Midbrain (tissue), 1 donor: ENCODE results near the gene SRSF7.
"Not testable (repeated sequence)": the region's sequence is repeated elsewhere in the genome, so short reads cannot be mapped to it uniquely, and the experiment has no call there.

ENCODE experiments used
- DNase-seq: peaks from one replicate; lab custom pipeline; 2025; lab: John Stamatoyannopoulos, UW

The SRSF7 gene

DNA sequence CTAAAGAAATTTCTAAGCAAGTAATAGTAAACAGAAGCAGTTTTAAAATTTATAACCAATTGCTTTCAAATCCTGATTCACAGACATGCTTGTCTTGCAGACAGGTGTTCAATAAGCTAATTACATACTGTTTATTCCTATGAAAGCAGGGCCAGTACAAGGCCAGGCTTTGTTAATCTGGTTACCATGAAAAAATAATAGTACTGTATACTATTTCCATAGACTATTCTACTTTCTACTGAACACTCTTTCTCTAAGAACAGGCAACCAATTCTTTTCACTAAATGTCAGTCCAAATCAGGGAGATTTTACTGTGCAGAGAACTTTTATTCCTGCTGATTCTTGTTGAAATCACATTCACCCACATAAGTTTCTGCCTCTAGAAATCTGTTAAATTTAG, 2.9 kb upstream of the SRSF7 start:
- DNase-seq, result no peak

DNA sequence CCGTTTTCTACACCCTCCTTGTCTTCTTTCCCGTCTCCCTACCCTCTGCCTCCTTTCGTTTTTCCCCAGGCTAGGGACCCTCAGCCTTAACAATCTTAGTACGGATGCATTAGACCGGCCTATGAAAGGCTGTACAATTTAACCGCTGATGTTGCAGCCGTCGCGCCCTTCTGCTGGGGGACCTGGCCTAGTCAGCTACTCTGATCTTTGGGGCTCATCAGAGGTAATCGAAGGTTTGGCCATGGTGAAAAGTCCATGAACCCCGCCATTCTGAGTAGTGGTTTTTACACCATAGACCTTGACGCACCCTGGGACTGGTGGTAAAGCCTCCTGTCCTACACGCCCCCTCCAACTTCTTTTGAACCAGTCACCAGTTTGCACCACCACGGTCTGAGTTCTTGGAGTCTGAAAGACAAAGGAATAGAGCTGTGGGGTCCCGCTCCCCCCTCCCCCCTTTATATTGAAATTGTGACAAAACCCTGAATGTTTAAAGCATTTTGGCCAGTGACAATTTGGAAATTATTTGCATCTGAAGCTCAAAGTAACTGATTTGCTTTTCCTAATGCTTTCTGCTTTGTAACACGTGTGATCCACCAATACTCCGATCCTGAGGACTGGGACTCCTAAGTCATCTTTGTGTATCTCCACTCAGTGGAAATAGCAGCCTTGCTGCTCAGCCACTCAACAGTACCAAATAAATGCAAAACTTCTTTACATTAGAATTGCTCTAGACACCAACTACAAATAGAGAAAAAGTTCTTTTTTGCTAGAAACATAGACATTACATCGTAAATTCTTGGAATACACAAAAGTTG, 642 bp upstream of the SRSF7 start:
- DNase-seq, result no peak

DNA sequence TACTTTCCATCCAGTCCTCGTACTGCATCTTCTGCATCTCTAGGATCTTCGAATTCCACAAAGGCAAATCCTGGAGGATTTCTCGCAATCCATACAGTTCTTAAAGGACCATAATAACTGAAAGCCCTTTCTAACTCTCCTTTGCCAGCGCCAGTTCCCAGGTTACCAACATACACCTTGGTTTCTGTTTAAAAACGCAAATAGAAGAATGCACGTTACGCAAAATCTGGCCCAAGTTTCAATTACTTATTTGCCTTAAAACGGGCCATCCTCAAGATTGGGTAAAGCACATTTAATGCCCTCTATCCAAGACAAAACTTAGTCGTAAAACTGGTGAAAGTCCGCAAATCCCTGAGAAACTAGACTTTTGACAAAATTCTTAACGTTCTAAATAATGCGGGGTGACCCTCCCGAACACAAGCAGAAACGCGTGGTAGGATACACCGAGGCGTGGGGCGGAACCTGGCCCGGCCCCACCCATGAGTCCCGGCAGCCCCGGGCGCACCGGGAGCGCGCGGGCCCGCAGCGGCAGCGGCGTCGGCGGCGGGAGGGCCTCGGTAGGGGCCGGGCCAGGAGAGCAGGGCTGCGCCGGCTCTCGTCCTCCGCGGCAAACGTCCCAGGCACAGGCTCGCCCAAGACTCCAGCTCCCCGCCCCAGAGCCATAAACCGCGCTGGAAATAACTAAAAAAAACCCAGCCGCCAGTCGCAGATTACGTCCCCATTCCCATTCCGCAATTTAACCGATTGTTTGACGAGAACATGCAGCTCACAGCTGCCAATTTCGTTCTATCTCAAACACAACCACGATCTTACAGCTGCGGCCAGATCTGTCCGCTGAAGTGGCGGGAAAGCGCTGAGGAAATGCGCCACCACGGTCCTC, 910 bp downstream of the SRSF7 start:
- DNase-seq, result peak; percentile 72

DNA sequence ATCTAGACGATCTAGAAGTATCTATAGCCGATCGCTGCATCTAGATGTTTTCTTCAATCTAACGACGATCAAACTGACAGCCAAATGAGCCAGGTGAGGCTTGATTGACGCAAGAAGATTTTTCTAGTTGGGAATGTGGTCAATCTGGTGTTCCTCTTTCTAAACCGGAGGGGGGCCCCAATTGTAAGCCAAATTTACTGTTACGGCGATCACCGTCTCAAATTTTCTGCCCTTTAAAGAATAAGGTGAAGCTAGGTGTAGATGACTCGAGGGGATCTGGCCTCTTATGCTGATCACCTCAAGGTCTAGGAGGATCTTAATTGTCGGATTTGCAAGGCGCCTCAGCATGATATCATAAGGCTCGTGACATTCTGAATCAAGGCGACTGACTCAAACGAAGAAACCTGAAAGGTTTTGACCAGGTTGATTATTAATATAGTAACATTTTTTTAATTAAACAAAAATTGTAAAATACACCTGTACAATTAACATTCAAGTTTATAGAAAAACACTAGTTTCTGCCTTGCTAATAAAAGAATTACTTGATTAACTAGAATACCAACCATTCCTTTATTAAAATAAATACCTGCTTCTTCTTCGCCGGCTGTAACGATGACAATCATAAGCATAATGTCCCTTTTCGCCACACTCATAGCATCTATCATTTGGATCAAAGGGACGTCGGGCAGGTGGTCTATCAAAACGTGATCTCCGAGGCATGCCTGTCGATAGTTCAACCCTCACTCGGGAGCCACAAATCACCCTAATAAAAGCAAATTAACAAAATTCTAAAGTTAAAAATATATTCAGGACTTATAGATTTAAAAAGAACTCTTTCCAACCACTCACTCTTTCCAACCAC, 2.0 kb downstream of the SRSF7 start:
- DNase-seq, result no peak

DNA sequence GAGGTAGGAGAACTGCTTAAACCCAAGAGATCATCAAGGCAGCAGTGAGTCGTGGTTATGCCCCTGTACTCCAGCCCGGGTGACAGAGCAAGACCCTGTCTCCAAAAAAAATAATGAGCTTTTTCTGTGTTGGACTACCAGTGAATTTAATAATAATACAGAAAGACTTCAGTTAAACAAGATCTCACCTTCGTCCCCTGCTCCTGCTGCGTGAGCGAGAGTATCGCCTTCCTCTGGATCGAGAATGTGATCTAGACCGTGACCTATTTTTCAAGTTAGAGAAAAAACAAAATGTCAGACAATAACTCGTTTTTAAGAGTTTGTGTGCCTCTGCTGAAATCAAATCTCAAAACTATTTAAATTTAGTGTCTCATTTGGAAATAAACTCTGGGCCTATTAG, 2.8 kb downstream of the SRSF7 start:
- DNase-seq, result no peak

DNA sequence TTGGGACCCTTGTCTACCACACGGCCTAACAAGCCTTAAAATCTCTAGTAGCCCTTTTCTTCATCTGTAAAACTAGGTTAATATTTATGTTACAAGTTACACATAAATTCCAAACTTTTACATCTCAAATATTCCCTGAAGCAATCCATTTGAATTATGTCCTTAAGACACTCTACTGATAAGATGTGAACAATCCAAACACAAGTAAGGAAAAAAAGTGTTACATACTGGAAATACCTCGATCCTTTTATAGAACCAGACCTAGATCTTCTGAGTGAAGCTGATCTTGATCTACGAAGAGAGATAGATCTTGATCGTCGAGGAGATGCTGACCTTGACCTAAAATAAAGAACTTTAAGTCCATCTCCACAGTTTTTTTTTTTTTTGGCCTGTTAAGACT, 3.3 kb downstream of the SRSF7 start:
- DNase-seq, result no peak

DNA sequence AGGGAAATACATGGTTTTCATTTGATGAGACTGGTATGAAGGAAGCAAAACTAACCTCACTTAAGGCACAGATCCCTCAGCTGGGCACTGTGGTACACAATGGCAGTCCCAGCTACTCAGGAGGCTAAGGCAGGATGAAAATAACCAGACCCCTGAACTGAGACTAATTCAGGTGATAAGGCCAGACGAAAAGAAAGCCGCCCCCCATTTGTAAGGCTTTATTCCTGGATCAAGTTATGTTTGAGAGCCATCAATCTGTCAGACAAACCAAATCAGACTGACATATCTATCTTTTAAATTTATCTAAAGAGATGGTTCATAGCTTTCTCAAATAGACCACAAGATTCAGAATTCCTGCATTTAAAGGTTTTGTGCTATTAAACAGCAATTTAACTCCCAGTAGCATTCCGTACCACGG, 4.1 kb downstream of the SRSF7 start:
- DNase-seq, result no peak

DNA sequence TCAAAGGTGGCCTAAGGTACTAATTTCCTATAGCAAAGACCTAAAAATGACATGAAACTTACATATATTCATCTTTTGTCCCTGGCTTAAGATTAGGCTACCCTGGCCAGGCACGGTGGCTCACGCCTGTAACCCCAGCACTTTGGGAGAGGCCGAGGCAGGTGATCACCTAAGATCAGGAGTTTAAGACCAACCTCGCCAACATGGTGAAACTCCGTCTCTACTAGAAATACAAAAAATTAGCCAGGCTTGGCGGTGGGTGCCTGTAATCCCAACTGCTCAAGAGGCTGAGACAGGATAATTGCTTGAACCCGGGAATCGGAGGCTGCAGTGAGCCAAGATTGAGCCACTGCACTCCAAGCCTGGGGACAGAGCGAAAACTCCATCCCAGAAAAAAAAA, 5.9 kb downstream of the SRSF7 start:
- DNase-seq, result no peak

DNA sequence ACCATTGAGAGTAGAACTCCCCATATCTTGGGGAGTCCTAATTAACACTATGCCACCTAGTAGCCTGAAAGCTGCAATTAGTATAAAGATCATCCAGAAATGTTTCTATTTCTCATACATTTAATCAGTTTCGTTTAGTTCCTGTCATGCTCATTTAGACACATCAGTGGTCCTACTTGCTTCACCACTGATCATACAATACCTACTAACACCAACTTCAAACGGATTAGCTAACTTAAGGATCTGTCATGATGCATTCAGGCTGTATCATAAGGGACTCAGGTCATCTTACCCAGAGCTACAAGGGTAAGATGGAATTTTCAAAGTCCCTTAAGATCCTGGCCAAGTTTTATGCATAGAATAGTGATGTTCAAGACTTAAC, 6.8 kb downstream of the SRSF7 start:
- no peak for DNase-seq

DNA sequence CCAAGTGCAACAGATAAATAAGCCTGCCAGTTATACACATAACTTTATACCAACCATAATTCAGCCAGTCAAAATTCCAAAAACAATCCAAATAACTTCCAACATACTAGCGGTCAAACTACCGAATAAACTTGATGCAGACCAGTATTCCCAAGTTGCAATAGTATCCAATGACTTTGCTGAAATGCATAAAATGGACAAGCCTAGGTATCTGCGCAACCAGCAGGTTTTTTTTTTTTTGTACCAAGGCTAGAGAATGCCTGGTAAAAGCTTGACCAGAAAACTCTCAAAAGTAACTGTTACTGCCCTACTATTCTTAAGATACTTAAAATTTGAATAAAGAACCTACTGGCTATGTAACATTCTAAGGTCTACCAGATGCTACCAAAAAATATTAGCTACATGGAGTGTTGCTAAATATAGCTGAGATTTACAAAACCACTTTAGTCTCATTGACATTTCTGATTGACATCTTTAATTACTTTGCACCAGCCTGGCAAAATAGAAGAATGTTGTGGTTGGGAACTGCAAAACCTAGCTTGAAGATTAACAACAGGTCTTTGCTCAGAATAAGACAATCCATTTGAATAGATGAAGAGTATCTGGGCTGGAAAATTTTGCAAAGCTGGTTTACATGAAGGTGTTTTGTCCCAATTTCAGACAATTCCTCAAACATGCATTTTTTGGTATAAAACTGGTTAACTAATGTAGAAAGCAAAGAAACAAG, 7.3 kb downstream of the SRSF7 start:
- no peak for DNase-seq

DNA sequence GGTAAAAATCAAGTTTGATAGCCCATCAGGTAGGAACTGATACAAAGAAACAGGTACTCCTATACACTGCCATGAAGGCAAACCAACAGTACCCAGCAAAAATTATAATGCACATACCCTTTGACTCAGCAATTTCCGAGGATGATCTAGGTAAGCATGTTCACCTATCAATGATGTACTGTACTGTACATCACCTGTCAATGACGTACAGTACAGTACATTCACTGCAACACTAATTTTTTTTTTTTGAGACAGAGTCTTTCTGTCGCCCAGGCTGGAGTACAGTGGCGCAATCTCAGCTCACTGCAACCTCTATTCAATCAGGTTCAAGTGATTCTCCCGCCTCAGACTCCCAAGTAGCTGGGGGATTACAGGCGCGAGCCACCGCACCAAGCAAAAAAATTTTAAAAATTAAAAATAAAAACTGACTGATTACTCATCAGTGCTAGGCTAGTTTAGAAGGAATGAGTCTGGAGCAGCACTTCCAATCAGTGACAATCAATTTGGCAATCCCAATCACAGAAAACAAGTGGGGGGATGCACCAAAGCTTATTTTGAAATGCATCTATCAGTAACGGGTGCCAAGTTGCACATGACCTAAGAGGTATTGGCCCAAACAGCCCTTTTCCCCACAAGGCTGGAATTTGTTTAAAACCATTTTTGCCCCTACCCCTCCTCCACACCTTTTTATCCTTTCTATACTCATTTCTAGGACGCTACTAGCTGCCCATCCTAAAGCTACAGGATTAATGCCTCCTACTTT, 8.2 kb downstream of the SRSF7 start:
- DNase-seq, result no peak

DNA sequence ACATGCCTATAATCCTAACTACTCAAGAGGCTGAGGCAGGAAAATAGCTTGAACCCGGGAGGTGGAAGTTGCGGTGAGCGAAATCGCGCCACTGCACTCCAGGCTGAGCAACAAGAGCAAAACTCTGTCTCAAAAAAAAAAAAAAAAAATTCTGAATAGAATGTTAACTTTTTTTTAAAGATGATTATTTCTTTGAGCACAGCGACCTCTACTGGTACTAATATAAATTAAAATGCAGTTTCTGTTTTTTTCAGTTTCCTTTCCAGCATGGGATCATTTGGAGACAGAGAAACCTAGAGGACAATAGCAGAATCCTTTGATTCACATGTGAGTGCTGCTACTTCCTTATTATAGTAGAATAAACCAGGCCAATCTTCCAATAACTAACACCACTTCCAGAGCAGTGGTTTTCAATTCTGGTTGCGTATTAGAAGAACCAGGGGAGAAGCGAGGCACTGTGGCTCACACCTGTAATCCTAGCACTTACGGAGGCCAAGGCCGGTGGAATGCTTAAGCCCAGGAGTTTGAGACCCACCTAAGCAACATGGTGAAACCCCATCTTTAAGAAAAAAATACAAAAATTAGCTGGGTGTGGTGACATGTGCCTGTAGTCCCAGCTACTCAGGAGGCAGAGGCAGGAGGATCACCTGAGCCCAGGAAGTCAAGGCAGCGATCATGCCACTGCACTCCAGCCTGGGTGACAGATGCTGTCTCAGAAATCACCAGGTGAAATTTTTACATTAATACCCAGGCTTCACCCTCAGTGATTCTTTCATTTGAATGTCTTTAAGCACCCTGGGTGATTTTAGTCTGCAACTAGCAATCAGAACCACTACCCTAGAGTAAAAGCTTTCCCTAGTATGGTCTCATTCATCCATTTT, 10.1 kb downstream of the SRSF7 start:
- peak; percentile 66 for DNase-seq

DNA sequence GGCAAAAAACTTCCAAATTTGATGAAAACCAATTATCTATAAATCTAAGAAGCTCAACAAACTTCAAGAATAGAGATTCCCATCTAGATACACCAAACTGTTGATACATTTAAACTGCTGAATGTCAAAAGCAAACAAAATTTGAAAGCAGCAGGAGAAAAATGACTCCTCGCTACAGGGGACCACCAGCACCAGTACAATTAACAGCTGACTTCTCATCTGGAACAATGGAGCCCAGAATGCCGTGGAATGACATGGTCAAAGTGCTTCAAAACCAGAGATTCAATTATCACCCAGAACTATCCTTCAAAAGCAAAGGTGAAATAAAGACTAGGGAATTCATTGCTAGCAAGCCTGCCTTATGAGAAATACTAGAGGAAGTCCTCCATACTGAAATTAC, 11.6 kb downstream of the SRSF7 start:
- no peak for DNase-seq

DNA sequence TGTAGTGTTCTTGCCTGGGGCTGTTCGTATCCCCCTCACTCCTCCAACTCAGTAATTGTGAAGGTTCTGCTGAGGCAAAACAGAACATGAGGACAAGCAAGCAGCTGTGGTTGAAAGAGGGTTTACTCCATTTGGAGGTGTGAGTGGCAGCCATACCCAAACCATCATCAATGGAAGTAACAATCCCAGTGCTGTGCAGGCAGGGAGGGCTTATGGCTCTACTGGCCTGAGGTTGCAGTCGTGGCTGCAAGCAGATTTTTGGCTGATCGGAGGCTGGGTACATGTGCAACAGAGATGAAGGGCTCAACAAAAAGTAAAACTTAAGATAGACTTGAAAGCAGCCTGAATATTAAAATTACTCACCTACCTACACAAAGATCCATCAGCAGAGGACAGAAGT, 13.2 kb downstream of the SRSF7 start:
- no peak for DNase-seq

DNA sequence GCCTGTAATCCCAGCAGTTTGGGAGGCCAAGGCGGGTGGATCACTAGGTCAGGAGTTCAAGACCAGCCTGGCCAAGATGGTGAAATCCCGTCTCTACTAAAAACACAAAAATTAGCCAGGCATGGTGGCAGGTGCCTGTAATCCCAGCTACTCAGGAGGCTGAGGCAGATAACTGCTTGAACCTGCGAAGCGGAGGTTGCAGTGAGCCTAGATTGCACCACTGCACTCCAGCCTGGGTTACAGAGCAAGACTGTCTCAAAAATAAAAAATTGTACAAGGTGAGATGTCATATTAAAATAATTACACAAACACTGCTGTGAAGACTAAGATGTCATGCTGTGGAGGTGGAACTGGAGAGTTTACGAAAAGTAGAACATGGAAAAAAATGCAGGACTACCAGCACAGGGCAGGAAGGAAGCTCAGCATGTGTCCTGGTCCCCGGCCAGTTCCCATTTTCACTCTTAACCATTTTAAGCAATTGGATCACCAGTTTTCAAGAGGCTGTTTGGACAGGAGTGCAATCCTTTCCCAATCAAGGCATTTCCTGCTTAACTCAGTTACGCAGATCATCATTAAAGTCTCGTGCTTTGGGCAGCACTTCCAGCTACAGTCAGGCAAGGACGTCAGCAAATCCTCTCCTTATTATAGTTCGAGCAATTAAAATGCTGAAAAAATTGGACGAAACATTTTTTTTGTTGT, 14.0 kb downstream of the SRSF7 start:
- DNase-seq, result not testable (repeated sequence)

DNA sequence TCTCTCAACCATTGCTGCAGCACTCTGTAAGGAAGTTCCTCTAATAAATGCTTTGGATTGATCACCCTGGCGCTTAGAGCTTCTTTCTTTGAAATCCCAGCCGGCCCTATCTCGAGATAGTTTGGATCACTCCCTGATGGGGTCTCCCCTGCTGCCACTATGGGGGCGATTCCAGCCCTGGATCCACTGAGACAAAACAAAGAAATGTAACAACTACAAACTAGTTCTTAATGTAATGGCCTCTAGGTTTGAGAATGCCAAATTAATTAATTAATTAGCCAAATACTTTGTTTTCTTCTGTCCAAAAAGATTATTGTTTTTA, 15.2 kb downstream of the SRSF7 start:
- DNase-seq, result no peak

DNA sequence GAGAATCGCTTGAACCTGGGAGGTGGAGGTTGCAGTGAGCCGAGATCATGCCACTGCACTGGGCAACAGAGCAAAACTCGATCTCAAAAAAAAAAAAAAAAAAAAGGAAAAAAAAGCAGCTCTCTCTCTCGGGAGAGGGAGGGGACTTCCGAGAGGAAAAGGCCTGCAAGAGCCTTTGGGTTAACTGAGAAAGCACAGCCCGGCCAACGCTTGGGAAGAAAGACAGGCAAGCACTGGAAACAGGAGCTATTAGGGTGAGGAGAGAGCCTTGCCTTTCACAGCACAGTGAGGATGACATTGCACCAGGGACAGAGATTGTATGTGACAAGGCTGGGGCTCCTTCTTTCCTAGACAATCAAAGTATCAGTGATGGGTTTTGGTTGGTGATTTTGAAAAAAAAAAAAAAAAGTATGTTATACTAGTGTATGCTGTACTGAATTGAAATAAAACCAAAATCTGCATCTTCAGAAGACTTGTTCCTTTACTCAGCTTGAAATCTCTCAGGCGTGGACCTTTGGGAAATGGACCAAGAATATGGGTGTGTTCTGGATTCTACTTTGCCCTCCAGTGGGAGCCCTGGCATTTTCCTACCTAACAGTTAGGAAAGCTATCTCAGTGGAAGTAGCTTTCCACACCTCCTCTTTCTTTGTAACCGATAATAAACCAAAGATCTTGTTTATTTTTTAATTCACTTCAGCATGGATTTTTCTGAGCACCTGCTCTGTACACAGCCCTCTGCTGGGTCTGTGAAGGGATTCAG, 16.7 kb downstream of the SRSF7 start:
- no peak for DNase-seq

DNA sequence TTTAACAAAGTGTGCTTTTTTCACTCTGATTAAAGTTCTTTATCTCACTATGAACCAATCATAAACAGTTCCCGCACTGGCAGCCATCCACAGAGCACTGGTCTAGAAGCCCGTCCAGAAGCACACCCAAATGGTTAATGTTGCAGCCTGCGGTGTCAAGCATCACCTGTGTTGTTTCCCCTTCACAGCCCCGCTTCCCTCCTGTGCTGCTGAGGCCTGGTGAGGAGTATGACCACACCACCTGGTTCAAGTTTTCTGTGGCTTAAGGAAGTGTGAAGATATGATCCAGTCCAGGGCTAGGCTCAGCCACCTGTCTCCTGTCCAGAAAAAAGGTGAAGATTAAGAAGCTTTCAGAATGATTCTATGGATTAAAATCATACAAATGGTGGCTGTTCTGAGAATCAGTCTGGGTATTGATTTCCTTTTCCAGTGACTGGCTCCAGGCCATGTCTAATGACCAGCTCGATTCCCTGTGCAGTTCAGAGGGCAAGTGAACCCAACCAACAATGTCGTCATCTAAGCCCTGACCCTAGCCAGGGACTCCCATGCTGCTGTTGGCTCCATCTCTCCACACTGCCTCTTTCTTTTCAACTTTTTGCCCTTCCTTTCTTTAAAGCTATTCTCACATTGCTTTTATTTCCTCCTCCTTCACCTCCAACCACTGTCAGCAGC, 17.7 kb downstream of the SRSF7 start:
- DNase-seq, result no peak
